Stimulated activated CD4-positive, alpha-beta T cell treated with anti-CD3 and anti-CD28 coated beads, Interleukin-4, amount 100 ng/mL, for 48 hours (primary cell): ENCODE results near the gene HYCC1.
"Not testable (repeated sequence)": the region's sequence is repeated elsewhere in the genome, so short reads cannot be mapped to it uniquely, and the experiment has no call there.

Source experiments
- DNase-seq, 2 donors: peaks; one replicate each; pipeline ENCODE4 v3.0.0-alpha.2; 2020; ENCODE audit warnings: low read depth in 2 of 2

The HYCC1 gene

DNA sequence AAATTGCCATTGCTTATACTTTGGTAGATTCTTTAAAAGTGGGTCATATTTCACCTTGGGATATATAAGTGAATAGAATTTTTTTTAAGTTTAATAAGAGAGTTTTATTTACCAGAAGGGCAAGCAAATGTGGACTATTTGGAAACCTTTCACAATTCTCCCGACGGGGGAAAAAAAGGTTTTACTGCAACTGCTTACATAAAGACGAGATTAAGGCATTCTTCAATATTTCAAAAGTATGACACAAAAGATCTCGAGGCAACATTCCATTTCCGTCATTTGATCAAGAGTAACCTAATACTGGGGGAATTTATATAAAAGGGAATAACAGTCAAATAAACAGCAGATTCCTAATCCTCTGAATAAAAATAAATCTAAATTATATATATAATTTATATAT, 28.5 kb downstream of the HYCC1 start:
- no peak for DNase-seq

GRCh38 chr7:22983257-22983855, 30.6 kb downstream of the HYCC1 start:
- DNase-seq = no peak

GRCh38 chr7:22980422-22980821, 33.5 kb downstream of the HYCC1 start:
- no peak for DNase-seq

DNA sequence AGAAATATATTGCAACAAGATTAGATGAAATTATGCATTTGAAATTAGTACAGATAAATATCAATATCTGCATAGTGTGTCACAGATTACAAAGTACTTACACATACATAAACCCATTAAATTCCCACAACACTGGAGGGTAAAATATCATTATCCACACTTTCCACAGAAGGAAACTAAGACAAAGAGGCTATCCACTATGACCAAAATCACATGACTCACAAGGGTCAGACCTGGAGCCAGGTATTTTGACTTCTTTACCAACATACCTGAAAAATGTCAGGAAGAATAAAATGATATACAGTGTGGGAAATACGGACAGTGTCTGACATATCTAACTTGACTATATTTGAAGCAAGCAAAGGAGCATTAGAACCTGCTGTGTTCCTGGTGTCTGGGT, 34.1 kb downstream of the HYCC1 start:
- DNase-seq = no peak

GRCh38 chr7:22979251-22979650, 34.7 kb downstream of the HYCC1 start:
- no peak for DNase-seq

- DNase-seq = not testable (repeated sequence)
Measured at GRCh38 chr7:22974636-22975035, 39.3 kb downstream of the HYCC1 start.

DNA sequence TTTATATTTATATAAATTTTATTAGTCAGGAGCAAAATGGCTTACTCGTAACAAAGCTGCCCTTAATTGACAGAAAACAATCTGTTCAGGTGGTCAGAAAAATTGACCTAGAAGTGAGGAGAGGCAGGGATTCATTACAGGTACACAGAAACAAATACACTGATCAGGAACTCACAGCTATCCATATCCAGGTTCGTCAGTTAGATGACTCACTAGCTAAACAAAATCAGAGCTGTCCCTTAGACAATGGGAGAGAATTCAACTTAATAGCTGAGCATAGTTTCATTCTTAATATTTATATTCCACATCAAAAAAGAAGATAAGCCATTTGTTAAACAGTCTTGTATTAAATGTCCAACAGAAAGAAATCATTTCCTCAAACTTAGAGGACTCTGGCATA, 41.7 kb downstream of the HYCC1 start:
- no peak for DNase-seq

DNA sequence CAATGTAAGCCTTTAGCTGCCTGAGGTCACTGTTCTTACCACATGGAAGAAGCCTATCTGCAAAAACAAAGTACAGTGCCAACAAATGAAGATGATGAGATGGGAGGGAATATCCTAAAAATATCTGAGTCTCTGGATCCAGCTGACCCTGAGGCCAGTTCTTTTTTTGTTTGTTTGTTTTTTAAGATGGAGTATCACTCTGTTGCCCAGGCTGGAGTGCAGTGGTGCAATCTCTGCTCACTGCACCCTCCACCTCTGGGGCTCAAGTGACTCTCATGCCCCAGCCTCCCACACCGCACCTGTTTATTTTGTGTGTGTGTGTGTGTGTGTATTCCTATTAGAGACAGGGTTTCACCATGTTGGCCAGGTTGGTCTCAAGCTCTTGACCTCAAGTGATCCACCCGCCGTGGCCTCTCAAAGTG, 44.9 kb downstream of the HYCC1 start:
- DNase-seq = no peak
